ENCODE data around the gene CKB. TPM values are rescaled to one million over a fixed set of nuclear protein-coding genes. Genes with fewer than 3 reads are reported as not detected.

The CKB gene
- total and polyA plus RNA-seq, 4 donors: 9.0 to 32.9 (median 20.4) TPM

DNA sequence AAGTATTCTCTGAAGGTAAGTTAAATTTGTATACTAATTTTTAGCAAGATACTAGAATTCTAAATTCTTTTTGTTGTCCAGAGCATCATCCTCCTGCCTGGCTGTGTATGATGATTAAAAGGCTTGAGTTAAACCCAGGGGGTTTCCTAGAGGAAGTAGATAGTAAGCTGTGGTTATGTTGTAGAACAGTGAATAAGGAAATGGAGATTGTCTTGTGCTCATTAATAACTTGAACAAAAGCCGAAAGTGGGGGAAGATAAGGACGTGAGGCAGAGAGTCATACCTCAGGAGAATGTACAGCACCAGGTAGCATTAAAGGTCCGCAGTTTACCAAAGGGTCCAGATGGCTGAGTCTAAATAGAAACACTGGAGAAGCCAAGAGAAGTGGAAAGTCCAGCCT, 42.0 kb downstream of the CKB start:
- TF ChIP-seq, protein P1, sequence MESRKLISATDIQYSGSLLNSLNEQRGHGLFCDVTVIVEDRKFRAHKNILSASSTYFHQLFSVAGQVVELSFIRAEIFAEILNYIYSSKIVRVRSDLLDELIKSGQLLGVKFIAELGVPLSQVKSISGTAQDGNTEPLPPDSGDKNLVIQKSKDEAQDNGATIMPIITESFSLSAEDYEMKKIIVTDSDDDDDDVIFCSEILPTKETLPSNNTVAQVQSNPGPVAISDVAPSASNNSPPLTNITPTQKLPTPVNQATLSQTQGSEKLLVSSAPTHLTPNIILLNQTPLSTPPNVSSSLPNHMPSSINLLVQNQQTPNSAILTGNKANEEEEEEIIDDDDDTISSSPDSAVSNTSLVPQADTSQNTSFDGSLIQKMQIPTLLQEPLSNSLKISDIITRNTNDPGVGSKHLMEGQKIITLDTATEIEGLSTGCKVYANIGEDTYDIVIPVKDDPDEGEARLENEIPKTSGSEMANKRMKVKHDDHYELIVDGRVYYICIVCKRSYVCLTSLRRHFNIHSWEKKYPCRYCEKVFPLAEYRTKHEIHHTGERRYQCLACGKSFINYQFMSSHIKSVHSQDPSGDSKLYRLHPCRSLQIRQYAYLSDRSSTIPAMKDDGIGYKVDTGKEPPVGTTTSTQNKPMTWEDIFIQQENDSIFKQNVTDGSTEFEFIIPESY (IDR thresholded peaks at IDR 0.05): no peak
- no peak for TF ChIP-seq RAD21 (IDR thresholded peaks at IDR 0.05)
- Histone ChIP-seq H3K4me3 (ENCODE audit: low read depth in 1 of 3, low read length in 3 of 3) (no peak overlapping the region), H3K36me3 (ENCODE audit: control insufficient read depth in 4 of 4, insufficient read depth in 3 of 4, low read depth in 1 of 4, low read length in 3 of 4) (peaks cover 14 to 42% (median 35%) of the 10 kb centered on the region in 4 donors), H3K27me3 (ENCODE audit: control insufficient read depth in 4 of 4, insufficient read depth in 4 of 4, low read length in 3 of 4) (no peaks in the 10 kb centered on the region), H3K4me1 (ENCODE audit: control insufficient read depth in 4 of 4, insufficient read depth in 4 of 4, low read length in 3 of 4) (no peaks in the 10 kb centered on the region), H3K27ac (ENCODE audit: low read depth in 1 of 2, low read length in 2 of 2) (no peak overlapping the region), H3K9ac (ENCODE audit: low read depth in 1 of 2, low read length in 2 of 2) (no peak overlapping the region), H3K9me3 (ENCODE audit: control insufficient read depth in 4 of 4, low read length in 3 of 4) (no peaks in the 10 kb centered on the region)
- WGBS: 83% methylated on average over 3 of the region's 3 CpGs
- DNase-seq (ENCODE audit: low spot score): no peak

DNA sequence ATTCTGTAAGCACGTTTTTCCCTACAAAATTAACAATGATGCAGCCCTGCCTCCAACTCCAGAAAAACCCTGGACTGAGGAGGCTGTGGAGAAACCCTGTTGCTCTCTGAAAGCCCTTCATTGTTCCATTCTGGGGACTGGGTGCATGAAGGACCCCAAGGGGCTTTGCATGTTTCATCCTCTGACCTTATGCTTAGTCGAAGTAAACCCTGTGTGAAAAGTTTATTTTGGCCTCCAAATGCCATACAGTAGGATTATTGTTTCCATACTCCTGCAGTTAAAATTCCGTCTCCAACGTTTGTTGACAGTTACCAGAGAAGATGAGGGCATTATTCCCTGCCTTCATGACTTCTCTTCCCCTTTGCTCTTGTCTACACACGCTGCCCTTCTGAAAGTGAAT, 46.0 kb downstream of the CKB start:
- TF ChIP-seq, protein P2, sequence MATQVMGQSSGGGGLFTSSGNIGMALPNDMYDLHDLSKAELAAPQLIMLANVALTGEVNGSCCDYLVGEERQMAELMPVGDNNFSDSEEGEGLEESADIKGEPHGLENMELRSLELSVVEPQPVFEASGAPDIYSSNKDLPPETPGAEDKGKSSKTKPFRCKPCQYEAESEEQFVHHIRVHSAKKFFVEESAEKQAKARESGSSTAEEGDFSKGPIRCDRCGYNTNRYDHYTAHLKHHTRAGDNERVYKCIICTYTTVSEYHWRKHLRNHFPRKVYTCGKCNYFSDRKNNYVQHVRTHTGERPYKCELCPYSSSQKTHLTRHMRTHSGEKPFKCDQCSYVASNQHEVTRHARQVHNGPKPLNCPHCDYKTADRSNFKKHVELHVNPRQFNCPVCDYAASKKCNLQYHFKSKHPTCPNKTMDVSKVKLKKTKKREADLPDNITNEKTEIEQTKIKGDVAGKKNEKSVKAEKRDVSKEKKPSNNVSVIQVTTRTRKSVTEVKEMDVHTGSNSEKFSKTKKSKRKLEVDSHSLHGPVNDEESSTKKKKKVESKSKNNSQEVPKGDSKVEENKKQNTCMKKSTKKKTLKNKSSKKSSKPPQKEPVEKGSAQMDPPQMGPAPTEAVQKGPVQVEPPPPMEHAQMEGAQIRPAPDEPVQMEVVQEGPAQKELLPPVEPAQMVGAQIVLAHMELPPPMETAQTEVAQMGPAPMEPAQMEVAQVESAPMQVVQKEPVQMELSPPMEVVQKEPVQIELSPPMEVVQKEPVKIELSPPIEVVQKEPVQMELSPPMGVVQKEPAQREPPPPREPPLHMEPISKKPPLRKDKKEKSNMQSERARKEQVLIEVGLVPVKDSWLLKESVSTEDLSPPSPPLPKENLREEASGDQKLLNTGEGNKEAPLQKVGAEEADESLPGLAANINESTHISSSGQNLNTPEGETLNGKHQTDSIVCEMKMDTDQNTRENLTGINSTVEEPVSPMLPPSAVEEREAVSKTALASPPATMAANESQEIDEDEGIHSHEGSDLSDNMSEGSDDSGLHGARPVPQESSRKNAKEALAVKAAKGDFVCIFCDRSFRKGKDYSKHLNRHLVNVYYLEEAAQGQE (IDR thresholded peaks at IDR 0.05): no peak
- TF ChIP-seq FOXA2 (IDR thresholded peaks at IDR 0.05) (no peak), TAF1 (conservative IDR thresholded peaks at IDR 0.05) (no peak), YY1 (IDR thresholded peaks at IDR 0.05) (no peak), FOXA1 (IDR thresholded peaks at IDR 0.05) (no peak), JUND (IDR thresholded peaks at IDR 0.05) (no peak), HNF4A (conservative IDR thresholded peaks at IDR 0.05) (no peak), EGR1 (IDR thresholded peaks at IDR 0.05; ENCODE audit: low read depth in 2 of 2) (no peak), SP1 (IDR thresholded peaks at IDR 0.05) (no peak), NR2F2 (IDR thresholded peaks at IDR 0.05) (no peak), RAD21 (IDR thresholded peaks at IDR 0.05) (no peak), RXRA (IDR thresholded peaks at IDR 0.05) (no peak), HNF4G (IDR thresholded peaks at IDR 0.05) (no peak), GABPA (IDR thresholded peaks at IDR 0.05 in 1 of 2, conservative IDR thresholded peaks at IDR 0.05 in 1 of 2) (no peak)
- TF ChIP-seq, protein P3, sequence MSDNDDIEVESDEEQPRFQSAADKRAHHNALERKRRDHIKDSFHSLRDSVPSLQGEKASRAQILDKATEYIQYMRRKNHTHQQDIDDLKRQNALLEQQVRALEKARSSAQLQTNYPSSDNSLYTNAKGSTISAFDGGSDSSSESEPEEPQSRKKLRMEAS (IDR thresholded peaks at IDR 0.05): no peak
- TF ChIP-seq, protein P1 (IDR thresholded peaks at IDR 0.05): no peak
- TF ChIP-seq, protein P4, sequence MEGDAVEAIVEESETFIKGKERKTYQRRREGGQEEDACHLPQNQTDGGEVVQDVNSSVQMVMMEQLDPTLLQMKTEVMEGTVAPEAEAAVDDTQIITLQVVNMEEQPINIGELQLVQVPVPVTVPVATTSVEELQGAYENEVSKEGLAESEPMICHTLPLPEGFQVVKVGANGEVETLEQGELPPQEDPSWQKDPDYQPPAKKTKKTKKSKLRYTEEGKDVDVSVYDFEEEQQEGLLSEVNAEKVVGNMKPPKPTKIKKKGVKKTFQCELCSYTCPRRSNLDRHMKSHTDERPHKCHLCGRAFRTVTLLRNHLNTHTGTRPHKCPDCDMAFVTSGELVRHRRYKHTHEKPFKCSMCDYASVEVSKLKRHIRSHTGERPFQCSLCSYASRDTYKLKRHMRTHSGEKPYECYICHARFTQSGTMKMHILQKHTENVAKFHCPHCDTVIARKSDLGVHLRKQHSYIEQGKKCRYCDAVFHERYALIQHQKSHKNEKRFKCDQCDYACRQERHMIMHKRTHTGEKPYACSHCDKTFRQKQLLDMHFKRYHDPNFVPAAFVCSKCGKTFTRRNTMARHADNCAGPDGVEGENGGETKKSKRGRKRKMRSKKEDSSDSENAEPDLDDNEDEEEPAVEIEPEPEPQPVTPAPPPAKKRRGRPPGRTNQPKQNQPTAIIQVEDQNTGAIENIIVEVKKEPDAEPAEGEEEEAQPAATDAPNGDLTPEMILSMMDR (IDR thresholded peaks at IDR 0.05; ENCODE audit: low read depth, low read length, missing input control): no peak
- TF ChIP-seq, protein P5, sequence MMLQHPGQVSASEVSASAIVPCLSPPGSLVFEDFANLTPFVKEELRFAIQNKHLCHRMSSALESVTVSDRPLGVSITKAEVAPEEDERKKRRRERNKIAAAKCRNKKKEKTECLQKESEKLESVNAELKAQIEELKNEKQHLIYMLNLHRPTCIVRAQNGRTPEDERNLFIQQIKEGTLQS (IDR thresholded peaks at IDR 0.05): no peak
- H3K9me3 ChIP-seq (ENCODE audit: control insufficient read depth in 4 of 4, low read length in 3 of 4): no peaks in the 10 kb centered on the region
- no peaks in the 10 kb centered on the region for H3K27me3 ChIP-seq (ENCODE audit: control insufficient read depth in 4 of 4, insufficient read depth in 4 of 4, low read length in 3 of 4)
- no peak for DNase-seq (ENCODE audit: low spot score)
- no peak overlapping the region for H3K27ac ChIP-seq (ENCODE audit: low read depth in 1 of 2, low read length in 2 of 2)
- no peak overlapping the region for H3K4me3 ChIP-seq (ENCODE audit: low read depth in 1 of 3, low read length in 3 of 3)
- peaks cover 13 to 45% (median 39%) of the 10 kb centered on the region in 4 donors for H3K36me3 ChIP-seq (ENCODE audit: control insufficient read depth in 4 of 4, insufficient read depth in 3 of 4, low read depth in 1 of 4, low read length in 3 of 4)
- H3K4me1 ChIP-seq (ENCODE audit: control insufficient read depth in 4 of 4, insufficient read depth in 4 of 4, low read length in 3 of 4): no peaks in the 10 kb centered on the region
- 92% methylated on average over 5 of the region's 5 CpGs for WGBS
- H3K9ac ChIP-seq (ENCODE audit: low read depth in 1 of 2, low read length in 2 of 2): no peak overlapping the region

All from liver (tissue), 9 donors.